ENCODE results near the gene RFNG.

The RFNG gene

DNA sequence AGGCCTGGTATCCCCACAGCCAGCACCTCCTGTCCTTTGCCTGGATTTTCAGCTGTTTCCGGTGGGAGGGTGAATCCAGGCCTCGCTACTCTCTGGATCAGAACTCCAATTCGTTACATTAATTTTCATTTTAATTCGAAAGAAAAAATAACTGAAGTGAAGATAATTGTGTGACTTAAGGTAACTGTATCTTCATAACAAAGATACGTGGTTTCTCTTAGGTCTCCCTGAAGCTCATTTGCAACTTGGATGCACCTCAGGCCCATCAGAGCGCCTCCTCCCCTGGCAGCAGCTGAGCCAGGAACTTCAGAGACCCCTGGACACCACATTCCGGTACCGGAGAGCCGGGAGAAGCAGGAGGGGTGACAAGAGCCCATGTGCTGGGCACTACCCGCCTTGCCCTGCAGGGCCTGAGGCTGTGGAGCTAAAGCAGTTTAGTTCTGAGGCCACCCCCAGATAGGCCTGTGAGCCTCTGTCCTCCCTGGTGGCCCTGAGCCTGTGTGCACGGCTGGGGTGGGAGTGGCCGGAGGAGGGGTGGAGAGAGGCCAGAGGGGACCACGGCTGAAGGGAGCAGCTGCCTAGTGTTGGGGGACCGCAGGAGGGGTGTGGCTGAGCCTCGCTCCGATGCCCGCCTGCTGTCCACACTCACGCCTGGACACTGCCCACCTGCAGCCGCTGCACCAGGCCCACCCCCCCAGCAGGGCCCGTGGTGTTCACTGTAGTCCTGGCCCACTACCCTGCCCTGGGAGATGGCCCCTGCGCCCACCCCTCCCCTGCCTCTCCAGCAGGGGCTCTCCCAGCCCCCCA lies 25.4 kb upstream of the RFNG start:
- no peak for FAIRE-seq

DNA sequence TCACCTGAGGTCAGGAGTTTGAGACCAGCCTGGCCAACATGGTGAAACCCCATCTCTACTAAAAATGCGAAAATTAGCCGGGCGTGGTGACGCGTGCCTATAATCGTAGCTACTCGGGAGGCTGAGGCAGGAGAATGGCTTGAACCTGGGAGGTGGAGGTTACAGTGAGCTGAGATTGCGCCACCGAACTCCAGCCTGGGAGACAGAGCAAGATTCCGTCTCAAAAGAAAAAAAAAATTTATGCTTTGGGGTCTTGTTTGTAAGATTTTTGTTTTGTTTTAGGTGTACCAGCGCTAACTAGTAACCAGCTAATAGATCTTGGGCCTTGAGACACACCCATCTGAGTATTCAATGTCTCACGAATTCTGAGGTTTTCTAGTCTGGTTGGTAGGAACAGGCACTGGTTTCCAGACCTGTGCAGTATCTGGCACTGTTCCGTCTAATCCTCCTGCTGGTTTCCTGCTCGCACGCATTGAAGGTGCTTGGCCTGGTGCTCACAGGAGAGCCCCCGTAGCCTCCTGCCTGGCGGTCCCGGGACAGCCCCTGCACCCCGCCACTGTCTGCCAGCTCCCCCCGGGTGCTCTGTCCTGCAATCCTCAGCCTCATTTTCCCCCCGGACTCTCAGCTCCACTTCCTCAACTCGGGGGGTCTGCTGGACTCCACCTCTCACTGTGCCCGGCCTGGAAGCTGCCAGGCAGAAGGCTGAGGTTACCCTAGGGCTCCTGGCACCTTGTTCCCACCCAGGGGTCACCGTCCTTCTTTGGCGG lies 24.6 kb upstream of the RFNG start:
- FAIRE-seq, result no peak

DNA sequence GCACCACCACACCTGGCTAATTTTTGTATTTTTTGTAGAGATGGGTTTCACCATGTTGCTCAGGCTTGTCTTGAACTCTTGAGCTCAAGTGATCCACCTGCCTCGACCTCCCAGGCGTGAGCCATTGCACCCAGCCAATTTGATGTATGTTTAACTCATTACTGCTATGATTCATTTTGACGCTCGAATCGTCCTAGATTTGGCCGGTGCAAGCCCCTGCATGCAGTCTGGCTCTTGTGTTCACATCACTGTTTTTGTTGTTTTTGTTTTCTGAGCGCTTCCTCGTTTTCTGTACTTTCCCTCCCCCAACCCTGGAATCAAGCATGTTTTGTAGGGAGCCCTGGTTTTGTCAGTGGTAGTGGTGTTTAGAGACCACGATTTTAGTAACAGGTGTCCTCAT lies 21.8 kb upstream of the RFNG start:
- FAIRE-seq, result no peak

DNA sequence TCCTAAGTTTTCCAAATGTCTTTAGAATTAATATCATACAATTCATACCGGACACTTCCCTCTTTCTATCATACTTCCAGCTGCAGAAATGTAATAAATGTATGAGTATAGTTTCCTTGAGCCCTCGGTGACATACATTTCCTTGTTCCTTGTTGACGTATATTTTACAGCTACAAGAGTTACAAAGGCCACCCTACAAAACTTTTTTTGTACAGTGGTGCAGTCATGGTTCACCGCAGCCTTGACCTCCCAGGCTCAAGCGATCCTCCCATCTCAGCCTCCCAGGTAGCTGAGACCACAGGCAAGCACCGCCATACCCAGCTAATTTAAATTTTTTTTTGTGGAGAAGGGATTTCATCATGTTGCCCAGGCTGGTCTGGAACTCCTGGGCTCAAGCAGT lies 21.2 kb upstream of the RFNG start:
- peak; percentile 10 for FAIRE-seq

DNA sequence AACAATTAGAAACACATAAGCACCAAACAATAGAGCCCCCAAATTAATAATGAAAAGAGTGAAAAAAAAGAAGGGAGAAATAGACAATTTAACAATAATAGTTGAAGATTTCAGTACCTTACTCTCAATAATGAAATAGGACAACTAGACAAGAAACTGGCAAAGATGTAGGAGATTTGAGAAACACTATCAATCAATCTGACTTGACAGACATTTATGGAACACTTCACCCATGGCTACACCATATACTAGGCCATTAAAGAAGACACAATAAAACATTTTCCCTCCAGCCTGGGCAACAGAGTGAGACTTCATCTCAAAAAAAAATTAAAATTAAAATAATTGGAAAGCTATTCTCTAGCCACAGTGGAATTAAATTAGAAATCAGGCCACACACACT lies 19.0 kb upstream of the RFNG start:
- no peak for FAIRE-seq

DNA sequence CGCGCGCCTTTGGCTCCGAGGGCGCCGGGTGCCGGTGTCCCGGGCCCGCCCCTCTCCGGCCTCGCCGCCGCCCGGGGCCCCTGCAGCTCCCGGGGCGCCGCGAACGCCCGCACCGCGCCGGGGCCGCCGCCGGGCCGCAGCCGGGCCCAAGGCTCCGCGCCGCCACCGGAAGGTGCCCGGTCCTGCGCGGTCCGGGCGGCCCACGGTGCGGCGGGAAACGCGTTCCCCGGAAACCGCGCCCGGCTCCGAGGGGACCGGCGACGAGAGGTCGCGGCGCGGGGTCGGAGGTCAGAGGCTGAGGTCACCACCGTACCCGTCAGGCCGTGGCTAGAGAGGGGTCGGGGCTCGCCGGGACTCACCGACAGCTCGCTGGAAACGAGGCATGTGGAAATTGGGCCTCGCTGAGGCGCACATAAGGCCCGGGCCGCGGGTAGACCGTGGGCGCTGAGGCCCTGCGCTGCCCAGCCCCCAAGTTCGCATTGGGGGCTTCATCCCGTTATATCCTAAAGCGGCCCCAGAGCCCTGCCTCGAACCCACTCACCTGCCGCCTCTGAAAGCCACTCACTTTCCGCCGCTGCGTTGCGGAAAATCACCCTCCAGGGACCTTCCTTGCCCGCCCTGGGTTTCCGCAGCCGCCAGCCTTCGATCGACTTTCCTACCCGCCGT lies 14.2 kb upstream of the RFNG start, which contains the start of gene DUS1L:
TSS of gene DUS1L (minus strand) at position 167 of the 666 bp plus-strand sequence. CDS start 745 bp downstream, outside the sequence.
- FAIRE-seq, result no peak

DNA sequence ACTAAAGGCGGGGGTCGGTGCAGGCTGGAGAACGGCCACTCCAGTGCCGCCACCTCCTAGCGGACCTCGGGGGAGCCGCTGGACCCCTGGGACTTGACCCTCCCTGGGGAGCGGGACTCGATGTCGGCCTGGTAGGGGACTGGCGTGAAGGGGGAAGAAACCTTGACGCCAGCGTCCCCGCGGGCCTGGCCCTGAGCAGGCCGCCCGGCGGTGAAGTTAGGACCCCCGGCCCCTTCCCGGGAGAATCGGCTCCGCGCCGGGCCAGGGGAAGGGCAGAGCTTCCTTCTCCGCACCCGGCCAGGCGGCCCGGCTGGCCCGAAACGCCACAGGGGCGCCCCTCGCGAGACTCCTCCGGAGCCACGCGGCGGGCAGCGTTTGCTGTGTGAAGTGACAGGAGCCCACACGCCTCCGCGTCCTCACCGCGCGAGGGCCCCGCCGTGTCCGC lies 13.6 kb upstream of the RFNG start:
- FAIRE-seq, result no peak

DNA sequence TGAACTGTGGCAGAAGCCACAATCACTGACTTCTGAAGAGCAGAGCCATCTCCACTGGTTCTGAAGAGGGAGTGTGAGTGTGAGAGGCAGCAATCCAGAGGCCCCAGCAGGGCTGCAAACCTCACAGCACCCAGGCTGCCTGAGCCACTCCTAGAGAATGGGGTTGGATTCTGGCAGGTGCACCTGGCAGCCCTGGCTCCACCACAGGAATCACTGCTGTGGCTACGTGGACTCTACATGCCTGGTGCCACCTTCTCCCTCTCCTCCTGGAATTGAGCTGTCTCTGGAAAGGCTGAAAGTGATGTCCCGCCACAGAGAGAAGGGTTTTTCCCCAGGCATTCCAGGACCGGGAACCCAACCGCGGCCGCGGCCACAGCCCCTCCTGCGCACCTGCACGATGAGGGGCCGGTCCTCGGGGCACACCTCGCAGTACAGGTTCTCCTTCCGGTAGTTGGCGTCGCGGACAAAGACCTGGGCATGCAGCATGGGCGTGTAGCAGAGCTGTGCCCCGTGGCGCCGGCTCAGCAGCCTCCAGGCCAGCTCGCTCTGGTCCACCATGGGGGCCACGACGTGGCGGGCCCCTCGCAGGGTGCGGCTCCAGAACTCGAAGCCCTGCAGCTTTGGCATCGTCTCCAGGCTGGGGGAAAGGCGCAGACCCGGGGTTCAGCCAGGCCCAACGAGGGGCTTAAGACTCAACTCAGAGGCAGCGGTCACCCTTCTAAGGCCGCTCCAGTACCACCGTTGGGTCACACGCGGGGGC lies 13.0 kb upstream of the RFNG start:
- FAIRE-seq, result no peak

DNA sequence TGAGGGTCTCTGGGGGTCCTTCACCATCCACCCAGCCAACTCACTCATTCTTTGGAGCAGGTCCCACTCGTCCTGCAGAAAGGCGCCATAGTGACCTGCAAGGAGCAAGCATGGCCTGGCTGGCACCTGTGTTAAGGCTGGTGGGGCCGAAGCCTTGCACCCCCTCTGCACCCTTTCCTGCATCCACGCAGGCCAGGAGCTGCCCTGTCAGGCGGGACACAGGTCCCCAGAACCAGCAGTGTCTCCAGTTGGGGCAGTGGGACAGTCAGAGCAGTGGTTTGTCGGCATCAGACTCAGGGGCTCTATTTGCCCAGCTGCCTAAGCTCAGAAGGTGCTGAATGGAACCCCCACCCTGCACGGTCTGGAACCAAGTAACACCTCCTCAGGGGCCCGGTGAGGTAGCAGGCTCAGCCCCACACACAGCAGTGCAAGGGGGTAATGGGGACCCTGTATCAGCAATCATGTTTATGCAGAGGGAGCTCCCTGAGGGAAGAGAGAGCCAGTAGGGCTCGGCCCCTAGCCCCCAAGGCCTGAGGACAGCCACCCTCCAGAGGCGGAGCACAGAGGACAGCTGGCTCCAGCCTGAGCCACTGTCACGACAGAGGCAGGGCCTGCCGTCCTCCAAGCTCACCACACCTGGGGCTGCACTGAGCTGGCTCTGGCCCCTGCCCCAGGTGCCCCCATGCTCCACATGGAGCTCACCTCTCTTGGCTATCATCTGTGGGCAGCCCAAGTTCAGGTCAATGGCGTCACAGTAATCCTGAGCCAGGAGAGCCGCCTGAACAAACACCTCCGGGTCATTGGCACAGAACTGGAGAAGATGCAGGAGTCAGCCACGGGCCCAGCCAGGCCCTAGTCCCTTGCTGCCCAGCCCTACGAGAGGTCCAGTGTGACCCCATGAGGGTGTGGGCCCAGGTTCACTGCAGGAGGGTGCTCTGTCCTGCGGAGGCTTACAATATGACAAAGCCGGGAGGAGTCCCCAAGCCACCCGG lies 12.1 kb upstream of the RFNG start:
- no peak for FAIRE-seq

DNA sequence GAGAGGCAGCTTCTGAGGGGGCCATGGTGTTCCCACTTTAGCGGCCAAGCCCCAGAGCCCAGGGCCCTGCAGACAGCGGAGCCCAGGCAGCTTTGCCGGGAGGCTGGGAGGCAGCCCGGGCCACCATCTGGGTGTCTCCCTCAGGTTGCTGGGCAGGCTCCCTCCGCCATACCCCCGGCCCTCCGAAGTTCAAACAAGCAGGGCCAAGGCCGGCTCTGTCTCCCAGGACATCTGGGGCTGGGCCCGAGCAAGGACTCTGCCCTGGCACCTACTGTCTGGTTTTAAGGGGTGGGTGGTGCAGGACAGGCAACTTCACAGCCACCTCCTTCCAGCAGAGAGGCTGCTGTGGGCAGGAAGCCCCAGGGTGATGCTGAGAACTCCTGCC lies 11.4 kb upstream of the RFNG start:
- FAIRE-seq, result no peak

DNA sequence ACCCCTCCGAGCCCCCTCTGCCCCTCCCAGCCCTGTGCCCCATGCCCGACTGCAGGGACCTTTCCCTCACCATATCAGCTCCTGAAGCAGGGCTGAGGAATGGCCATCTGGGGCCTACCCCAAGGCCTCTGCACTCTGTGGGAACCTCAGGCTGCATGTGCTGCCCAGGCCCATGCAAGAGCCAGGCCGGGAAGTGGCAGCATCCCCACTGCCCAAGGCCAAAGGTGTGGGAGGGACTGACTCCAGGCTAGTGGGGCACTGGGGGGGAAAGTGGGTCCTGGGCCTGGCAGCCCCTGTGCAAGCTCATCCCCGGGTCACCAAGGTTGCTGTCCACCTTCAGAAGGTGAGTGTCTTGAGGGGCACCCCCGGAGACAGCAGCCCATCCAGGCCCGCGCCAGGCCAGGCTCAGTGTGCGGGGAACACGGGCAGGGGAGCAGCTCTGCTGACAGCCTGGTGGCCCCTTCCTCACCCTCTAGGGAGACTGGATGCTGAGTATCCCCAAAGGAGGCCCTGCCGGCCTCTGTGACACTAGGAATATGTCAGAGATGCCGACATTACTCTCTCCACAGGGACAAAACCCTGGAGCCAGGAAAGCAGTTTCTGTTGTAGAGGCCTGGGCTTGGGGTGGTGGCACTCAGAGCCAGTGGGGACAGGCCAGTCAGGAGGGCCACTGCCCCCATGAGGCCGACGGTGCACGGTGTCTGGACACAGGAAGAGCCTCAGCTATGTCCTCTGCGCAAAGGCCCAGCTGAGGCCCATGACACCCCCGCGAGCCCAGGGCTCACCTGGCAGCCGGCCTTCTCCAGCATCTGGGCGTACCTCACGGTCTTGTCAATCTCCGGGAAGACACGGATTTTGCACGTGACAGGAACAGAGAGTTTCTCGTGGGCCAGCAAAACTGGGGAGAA lies 10.7 kb upstream of the RFNG start:
- no peak for FAIRE-seq

DNA sequence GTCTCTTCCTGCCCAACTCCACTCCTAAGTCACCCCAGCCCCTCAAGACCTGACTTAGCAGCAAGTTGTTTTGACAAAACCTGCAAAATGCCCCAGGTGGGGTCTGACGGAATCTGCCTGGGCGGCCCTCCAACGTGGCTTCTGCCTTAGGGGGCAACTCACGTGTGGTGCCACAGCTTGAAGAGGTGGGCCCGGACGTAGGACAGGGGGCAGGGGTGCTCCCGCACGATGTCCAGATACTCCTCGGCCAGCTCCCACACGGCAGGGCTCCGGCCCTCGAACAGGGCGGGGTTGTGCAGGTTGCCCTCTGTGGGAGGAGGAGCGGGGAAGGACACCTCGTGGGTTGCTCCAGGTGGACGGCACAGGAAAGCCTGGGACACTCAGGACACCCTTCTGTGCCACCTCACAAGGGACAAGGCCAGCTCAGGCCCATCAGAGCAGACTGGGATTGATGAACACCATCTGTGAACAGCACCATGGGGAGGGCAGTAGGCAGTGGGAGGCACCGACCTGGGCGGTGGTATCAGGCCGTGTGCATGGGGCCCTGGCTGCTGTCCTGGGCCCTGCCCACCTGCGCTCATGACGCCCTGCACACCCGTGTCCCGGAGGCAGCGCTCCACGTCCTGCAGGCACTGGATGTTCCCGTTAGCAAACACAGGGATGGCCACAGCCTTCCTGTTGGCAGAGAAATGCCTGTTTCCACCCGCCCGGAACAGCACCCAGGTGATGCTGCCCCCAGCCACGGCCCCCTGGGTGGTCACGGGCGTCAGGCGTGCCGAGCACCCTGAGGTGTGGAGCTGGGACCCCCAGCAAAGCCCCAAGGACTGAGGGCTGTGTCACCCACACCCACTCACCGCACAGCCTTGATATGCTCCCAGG lies 9.7 kb upstream of the RFNG start:
- FAIRE-seq, result no peak

DNA sequence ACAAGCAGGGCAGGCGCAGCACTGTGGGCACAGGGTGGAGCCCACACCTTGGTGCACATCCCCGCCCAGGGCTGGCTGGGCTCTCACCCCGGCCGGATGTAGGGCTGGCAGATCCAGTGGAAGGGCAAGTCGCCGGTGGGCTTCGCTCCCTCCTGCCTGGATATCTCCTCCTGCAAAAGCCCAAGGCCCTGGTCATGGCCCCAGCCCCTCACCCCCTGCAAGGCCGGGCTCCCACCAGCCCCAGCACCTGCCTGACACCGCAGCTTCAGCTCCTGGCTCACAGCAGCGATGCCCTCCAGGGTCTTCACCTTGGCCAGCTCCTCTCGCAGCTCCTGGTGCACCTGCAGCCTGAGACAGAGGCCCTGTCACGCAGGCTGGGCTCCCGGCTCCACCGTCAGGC lies 9.0 kb upstream of the RFNG start:
- no peak for FAIRE-seq

DNA sequence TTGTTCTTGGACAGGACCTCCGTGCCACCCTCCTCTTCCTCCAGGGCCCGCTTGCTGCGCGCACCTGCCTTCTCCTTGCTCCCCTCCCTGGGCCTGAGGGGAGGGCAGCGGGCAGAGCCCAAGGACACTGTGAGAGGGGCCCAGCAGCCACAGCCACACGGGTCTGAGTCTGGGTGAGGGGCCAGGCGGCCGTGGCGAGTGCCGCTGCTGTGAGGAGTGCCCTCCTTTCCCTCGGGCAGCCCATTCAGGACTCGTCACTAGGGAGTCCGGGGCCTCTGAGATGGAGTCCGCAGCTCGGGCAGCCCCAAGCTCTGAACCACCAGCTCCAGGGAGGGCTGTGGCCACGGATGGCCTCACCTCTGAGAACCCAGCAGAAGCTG lies 8.4 kb upstream of the RFNG start:
- no peak for FAIRE-seq

DNA sequence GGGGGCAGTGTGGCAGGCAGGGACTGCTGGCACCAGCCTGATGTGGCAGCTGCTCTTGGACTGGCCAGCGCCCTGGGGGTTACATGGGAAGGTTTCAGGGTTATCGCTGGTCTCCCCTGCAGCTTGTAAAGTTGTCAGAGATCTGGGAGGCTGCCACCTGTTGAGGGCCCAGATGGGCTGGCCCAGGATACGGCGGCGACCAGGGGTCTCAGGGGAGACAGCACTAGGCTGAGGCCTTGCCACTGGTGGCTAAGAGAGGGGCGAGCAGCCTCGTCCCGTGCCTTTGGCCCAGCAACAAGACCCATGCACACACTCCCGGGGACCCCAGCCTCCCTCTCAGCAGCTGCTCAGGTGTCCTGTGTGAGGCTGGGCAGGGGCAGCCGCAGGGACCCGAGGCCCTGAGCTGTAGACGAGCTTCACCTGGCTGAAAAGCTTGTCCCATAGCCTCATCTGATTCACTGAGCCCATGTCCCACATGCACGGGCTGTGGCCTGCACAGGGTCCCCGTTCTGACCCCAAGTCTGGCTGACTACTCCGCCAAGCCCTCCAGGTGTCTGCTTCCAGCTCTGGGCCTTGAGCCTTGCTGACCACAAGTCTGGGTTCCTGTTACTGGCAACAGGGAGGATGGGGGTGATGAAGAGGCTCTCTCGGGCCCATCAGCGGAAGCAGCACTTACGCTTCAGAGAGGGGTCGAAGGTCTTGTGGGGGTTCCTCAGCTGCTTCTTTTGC lies 7.8 kb upstream of the RFNG start:
- no peak for FAIRE-seq

DNA sequence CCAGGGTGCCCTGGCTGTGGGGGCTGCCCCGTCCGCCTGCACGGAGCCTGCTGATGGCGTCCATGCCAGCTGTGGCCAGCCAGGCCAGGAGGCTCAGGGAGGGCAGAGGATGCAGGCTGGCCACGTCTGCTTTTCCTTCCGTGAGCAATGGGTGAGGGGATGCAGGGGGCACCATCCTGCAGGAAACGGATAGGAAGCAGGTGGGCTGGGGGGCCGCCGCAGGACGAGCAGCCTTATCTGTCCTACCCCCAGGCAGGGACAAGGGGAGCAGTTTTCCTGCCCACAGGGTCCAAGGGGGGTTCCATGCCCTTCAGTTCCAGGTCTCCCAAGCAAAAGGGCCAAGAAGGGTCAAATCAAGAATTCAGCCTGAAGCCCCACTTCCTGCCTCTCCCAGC lies 7.2 kb upstream of the RFNG start:
- no peak for FAIRE-seq

DNA sequence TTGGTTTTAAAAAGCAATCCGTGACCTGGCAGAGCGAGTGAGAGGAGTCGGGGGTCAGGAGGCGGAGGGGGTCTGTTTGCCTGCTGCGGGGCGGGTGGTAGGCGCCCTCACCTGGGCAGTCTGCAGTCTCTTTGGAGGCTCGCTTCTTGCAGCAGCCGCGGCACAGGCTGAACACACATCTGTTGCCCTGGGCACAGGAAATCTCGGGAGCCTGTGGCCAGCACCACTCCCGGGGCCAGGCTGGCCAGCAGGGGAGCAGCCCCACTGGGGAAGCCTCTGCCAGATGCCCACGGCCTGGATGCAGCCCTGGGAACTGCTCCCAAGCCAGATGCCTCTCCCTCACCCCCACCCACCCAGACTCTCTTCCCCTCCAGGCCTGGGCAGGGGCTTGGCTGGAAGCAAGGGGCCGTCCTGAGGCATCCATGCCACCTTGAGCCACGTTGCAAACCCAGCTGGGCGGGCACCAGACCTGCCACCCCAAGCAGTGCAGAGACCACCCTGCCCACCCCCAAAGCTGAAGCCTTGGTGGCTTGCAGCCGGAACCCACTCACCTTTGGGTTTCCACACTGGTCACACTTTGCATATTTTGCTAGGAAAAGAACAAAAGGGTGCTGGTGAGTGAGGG lies 6.7 kb upstream of the RFNG start:
- no peak for FAIRE-seq

All from colon (tissue), 2 donors.